Stimulated activated CD4-positive, alpha-beta T cell treated with anti-CD3 and anti-CD28 coated beads, Interleukin-1b, Interleukin-23, amount 100 ng/mL, for 1 hour (primary cell): ENCODE data around the gene CSF1.
"Not testable (repeated sequence)": the region's sequence is repeated elsewhere in the genome, so short reads cannot be mapped to it uniquely, and the experiment has no call there.

Experiments used
- DNase-seq, 2 donors: peaks; one replicate each; pipeline ENCODE4 v3.0.0-alpha.2; 2020; ENCODE audit warnings: low read depth in 2 of 2

Gene CSF1, protein sequence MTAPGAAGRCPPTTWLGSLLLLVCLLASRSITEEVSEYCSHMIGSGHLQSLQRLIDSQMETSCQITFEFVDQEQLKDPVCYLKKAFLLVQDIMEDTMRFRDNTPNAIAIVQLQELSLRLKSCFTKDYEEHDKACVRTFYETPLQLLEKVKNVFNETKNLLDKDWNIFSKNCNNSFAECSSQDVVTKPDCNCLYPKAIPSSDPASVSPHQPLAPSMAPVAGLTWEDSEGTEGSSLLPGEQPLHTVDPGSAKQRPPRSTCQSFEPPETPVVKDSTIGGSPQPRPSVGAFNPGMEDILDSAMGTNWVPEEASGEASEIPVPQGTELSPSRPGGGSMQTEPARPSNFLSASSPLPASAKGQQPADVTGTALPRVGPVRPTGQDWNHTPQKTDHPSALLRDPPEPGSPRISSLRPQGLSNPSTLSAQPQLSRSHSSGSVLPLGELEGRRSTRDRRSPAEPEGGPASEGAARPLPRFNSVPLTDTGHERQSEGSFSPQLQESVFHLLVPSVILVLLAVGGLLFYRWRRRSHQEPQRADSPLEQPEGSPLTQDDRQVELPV

GRCh38 chr1:109910123-109910962 is at the start of gene CSF1:
Gene CSF1, plus strand, starts transcription at chr1:109910849. Its CDS starts 175 bp downstream, at chr1:109911024.
- peak; percentile 23 to 54 for DNase-seq

- DNase-seq, result not testable (repeated sequence)
Measured at GRCh38 chr1:109861616-109862015, 49.0 kb upstream of the CSF1 start.

DNA sequence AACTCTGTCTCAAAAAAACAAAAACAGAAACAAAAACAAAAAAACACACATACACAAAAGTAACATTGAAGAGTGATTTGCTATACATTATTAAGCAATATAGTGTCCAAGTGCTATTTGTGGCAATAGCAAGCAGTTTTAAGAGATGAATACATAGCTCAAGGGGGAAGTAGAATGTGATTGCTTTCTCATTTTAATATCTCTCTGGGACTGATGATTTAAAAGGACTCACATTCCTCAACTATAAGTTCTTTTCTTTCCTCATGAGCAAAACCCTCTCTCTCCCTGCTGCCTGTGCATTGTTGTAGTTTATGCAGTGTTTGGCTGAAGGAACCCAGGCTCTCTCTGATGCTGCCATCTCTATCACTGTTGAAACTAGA is 47.0 kb upstream of the CSF1 start:
- no peak for DNase-seq

DNA sequence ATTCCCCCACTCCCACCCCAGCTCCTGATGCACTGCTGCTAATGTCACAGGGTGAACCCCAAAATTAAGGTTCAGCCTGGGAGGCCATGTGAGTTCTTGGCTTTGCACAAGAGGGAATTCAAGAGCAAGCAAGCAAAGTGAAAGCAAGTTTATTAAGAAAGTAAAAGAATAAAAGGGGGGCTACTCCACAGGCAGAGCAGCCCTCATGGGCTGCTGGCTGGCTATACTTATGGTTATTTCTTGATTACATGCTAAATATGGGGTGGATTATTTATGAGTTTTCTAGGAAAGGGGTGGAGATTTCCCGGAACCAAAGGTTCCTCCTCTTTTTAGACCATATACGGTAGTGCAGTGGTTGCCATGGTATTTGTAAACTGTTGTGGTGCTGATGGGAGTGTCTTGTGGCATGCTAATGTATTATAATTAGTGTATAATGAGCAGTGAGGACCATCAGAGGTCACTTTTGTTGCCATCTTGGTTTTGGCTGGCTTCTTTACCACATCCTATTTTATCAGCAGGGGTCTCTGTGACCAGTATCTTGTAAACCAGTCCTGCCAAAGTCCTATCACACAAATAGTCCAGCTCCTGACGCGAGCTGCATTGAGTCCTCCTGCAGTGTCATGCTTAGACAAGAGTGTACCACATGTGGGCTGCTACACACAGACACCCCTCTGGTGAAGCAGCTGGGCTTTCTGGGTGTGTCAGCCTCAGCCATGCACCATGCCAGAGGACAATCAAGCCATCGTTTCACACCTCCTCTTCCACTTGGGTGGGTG is 46.4 kb upstream of the CSF1 start:
- no peak for DNase-seq

DNA sequence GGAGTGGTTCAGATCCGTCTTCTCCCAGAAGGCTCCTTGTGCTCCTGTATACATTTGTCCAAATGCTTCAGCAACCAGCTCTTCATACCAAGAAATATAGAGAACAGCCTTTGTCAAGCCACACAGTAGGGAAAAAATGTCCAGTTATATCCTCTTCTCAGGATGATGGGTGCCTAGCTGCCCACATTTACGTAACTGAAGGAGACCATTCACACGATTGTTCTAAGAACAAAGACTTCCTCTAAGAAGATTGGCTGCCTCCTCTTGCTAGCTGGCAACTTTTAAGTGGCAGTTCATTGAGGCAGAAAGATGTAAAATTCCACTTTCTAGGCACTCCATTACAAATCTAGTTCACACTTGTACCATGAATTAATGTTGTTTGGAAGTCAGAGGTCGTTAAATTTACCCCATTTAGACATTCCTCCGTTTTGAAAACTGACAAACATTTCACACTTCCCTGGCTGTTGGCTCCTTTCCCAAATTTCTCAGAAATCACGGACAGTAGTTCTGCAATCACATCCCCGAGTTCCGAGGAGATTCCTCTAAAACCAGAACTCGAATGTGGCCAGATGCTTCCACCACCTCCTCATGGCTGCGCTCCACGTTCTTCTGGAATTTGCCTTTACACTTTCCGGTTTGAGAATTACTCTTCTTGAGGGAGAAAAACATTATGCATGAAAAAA is 45.6 kb upstream of the CSF1 start:
- no peak for DNase-seq

GRCh38 chr1:109866071-109866470 is 44.6 kb upstream of the CSF1 start:
- no peak for DNase-seq

DNA sequence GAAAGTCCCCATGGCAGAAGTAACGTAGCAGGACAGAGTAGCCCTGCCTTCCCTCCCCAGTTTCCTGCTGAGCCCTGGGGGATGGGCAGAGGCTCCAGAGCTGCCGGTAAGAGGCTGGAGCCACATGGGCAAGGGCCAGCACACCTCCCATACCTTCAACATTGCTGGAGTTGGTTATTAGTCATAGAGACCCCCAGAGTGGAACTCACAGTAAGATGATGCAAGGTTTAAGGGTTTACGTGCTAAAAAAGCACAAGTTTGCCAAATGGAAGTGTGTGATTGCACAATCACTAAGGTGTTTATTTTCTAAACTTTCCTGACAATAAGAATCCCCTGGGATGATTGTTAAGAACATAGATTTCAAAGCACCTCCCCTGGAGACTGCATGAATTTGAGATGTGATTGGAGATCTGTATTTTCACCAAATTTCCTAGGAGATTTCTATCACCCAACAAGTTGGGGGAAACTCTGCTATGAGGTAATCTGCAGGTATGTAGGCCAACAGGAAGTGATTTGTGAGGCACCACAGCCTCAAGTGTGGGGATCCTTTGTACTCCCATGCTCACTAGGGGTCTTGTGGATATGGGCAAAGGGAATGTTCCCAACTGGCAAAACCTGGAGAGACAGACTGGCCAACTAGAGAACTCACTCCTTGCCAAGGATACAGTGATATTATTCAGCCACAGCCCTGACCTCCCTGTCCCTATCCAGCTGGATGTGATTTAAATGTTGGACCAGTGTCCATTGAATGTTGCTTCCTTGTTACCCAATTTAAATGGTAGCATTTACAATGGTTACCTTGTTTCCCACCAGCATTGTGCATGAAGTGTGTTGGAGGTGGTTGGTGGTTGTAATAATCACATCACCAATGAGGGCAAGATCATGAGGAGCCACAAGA is 37.1 kb upstream of the CSF1 start:
- no peak for DNase-seq

- DNase-seq, result no peak
Measured at GRCh38 chr1:109874445-109874844, 36.2 kb upstream of the CSF1 start.

GRCh38 chr1:109875874-109876273 is 34.8 kb upstream of the CSF1 start:
- DNase-seq, result no peak

DNA sequence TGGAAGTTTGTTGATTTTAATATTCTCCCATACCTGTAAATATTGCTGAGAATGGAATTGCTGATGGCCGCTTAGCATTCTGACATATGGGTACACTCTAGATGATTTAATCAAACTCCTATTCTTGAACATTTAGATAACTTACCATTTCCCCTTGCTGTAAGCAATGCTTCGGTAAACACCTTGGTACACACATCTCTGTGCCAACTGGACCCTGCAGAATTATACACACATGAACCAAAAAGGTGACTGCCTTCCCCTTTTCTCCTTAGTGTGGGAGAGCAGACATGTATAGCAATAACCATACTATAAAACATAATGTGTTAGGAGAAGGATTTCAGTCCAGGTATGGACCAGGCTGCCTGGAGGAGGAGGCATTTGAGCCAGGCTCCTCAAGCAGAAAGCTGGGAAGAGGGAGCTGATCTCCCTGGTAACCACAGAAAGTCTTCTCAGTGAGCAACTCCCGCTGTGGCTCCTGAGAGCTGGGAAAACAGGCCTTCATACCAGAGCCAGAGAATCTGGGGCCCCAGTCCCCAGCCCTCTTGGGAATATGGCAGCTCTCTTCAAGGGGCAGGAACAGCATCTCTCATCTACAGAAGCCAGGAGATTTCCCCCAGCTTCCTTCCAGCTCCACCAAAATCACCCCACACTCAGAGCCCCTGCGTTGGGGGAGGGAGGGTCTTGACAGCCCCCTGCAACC is 33.9 kb upstream of the CSF1 start:
- DNase-seq, result no peak

DNA sequence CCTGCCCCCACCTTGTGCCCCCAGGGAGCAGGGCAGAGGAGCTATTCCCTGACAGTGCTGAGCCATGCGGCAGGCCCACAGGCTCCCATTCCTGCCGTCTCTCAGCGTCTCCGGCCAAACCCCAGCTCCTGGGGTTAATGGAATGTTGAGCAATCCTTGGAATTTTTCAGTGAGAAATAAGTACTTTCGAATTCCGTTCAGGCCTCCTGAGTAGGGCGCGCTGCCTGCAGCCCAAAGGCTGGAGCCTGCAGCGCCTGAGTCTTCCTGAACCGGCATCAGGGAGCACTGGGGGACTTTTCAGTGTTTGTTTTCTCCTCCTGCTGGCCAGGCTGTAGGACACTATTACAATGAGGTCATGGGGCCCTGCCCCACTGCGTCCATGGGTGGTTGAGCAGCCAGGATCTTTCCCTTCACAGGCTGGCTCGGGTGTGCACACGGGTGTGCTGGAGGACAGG is 33.3 kb upstream of the CSF1 start:
- DNase-seq, result no peak

DNA sequence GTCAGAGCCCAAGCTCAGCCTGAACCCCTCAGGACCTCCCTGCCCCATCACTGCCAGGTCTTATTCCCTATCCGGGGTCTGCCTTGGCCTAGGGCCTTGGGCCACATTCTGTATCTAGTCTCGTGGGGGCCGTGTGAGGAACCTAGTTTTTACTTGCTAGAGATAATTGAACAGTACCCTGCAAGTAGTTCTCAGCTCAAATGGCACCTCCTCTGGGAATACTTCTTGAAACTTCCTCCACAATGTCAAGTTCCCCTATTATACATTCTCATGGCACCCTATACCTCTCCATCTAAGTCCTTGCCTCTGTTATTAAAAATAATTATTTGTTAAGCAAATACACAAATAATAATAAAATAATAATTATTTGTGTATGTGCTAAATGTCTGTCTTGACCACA is 32.9 kb upstream of the CSF1 start:
- no peak for DNase-seq

- DNase-seq, result no peak
Measured at GRCh38 chr1:109878531-109879104, 32.0 kb upstream of the CSF1 start.

DNA sequence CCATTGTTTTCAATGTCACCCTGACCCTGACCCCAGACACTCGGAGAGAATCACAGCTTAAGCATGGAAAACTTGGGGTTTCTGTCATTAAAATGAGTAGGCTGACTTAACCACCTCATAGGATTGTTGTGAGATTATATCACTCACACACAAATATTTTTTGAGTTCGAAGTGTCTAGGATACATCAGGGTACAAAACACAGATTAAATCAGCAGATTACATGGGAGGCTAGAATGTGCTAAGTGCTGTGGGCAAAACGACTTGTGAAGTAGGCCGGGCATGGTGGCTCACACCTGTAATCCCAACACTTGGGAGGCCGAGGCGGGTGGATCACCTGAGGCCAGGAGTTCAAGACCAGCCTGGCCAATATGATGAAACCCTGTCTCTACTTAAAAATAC is 31.3 kb upstream of the CSF1 start:
- not testable (repeated sequence) for DNase-seq

DNA sequence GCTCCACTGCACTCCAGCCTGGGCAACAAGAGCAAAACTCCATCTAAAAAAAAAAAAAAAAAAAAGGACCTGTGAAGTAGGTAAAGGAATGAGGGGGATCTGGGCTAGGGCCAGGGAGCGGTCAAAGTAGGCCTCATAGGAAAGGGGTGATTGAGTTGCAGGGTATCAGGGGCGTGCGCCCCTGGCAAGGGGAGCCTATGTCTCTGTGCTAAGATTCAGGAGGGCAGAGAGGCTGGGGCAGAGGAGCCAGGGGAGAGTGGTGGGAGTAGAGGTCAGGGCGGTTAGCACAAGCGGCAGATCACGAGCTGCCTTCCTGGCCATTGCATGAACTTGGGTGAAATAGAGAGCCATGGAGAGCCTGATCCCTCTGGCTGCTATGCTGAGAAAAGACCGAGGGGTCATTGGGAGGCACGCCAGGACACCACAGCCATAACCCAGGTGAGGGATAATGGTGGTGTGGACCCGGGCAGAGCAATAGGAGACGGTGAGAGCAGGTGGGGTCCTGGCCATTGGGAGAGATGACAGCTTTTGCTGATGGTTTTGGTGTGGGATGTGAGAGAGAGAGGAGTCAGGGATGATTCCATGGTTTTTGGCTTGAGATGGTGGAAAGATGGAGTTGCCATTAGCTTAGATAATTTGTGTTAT is 30.6 kb upstream of the CSF1 start:
- no peak for DNase-seq

GRCh38 chr1:109880971-109881894 is 29.4 kb upstream of the CSF1 start:
- DNase-seq, result no peak

GRCh38 chr1:109881906-109882287 is 28.8 kb upstream of the CSF1 start:
- DNase-seq, result no peak
